ENCODE measurements around the gene SLC6A9.

Gene SLC6A9

GRCh38 chr1:44031252-44032169 is at the start of gene SLC6A9:
Gene SLC6A9, minus strand, starts transcription at chr1:44031462. Its CDS starts 7,185 bp downstream, at chr1:44024277.
- peaks cover 8% of the 10 kb centered on the region; the same call in 1 of the 2 replicates for H3K4me1 ChIP-seq (ENCODE audit: control insufficient read depth, insufficient read depth, low read length)
- H3K27me3 ChIP-seq (ENCODE audit: control insufficient read depth, insufficient read depth, low read length) = no peaks in the 10 kb centered on the region
- no peak within 1 kb of the TSS for H3K27ac ChIP-seq (ENCODE audit: low read length)
- no peak for DNase-seq (ENCODE audit: low read depth, low spot score)
- no CpG with 5 or more reads among the region's 40 CpGs for WGBS (ENCODE audit: insufficient coverage, insufficient read length)
- H3K9me3 ChIP-seq (ENCODE audit: control insufficient read depth, insufficient read depth, low read length) = no peaks in the 10 kb centered on the region
- H3K4me3 ChIP-seq (ENCODE audit: low read length) = peak within 1 kb of the TSS; percentile 36
- H3K36me3 ChIP-seq (ENCODE audit: control insufficient read depth, insufficient read depth, low read length) = no peaks in the 10 kb centered on the region

GRCh38 chr1:44079566-44079965 is 48.3 kb upstream of the SLC6A9 start:
- H3K36me3 ChIP-seq (ENCODE audit: control insufficient read depth, insufficient read depth, low read length) = no peaks in the 10 kb centered on the region
- DNase-seq (ENCODE audit: low read depth, low spot score) = no peak
- no peak overlapping the region for H3K27ac ChIP-seq (ENCODE audit: low read length)
- no CpG with 5 or more reads among the region's 4 CpGs for WGBS (ENCODE audit: insufficient coverage, insufficient read length)
- no peaks in the 10 kb centered on the region for H3K9me3 ChIP-seq (ENCODE audit: control insufficient read depth, insufficient read depth, low read length)
- H3K27me3 ChIP-seq (ENCODE audit: control insufficient read depth, insufficient read depth, low read length) = no peaks in the 10 kb centered on the region
- no peaks in the 10 kb centered on the region for H3K4me1 ChIP-seq (ENCODE audit: control insufficient read depth, insufficient read depth, low read length)
- no peak overlapping the region for H3K4me3 ChIP-seq (ENCODE audit: low read length)

- H3K9me3 ChIP-seq (ENCODE audit: control insufficient read depth, insufficient read depth, low read length) = no peaks in the 10 kb centered on the region
- no peak overlapping the region for H3K4me3 ChIP-seq (ENCODE audit: low read length)
- no CpG with 5 or more reads among the region's 2 CpGs for WGBS (ENCODE audit: insufficient coverage, insufficient read length)
- H3K36me3 ChIP-seq (ENCODE audit: control insufficient read depth, insufficient read depth, low read length) = no peaks in the 10 kb centered on the region
- H3K27ac ChIP-seq (ENCODE audit: low read length) = no peak overlapping the region
- H3K4me1 ChIP-seq (ENCODE audit: control insufficient read depth, insufficient read depth, low read length) = no peaks in the 10 kb centered on the region
- DNase-seq (ENCODE audit: low read depth, low spot score) = no peak
- no peaks in the 10 kb centered on the region for H3K27me3 ChIP-seq (ENCODE audit: control insufficient read depth, insufficient read depth, low read length)
These were observed 46.8 kb upstream of the SLC6A9 start for GRCh38 chr1:44078104-44078503.

- Histone ChIP-seq H3K36me3 (ENCODE audit: control insufficient read depth, insufficient read depth, low read length) (no peaks in the 10 kb centered on the region), H3K27ac (ENCODE audit: low read length) (no peak overlapping the region), H3K4me1 (ENCODE audit: control insufficient read depth, insufficient read depth, low read length) (no peaks in the 10 kb centered on the region), H3K9me3 (ENCODE audit: control insufficient read depth, insufficient read depth, low read length) (no peaks in the 10 kb centered on the region), H3K4me3 (ENCODE audit: low read length) (no peak overlapping the region), H3K27me3 (ENCODE audit: control insufficient read depth, insufficient read depth, low read length) (no peaks in the 10 kb centered on the region)
- no peak for DNase-seq (ENCODE audit: low read depth, low spot score)
- WGBS (ENCODE audit: insufficient coverage, insufficient read length) = no CpG with 5 or more reads among the region's 5 CpGs
These were observed 46.2 kb upstream of the SLC6A9 start for GRCh38 chr1:44077421-44077820.

GRCh38 chr1:44076066-44076465 is 44.8 kb upstream of the SLC6A9 start:
- H3K27ac ChIP-seq (ENCODE audit: low read length) = no peak overlapping the region
- no peaks in the 10 kb centered on the region for H3K27me3 ChIP-seq (ENCODE audit: control insufficient read depth, insufficient read depth, low read length)
- H3K36me3 ChIP-seq (ENCODE audit: control insufficient read depth, insufficient read depth, low read length) = no peaks in the 10 kb centered on the region
- no peaks in the 10 kb centered on the region for H3K9me3 ChIP-seq (ENCODE audit: control insufficient read depth, insufficient read depth, low read length)
- no peak overlapping the region for H3K4me3 ChIP-seq (ENCODE audit: low read length)
- WGBS (ENCODE audit: insufficient coverage, insufficient read length) = no CpG with 5 or more reads among the region's 1 CpG
- no peak for DNase-seq (ENCODE audit: low read depth, low spot score)
- H3K4me1 ChIP-seq (ENCODE audit: control insufficient read depth, insufficient read depth, low read length) = no peaks in the 10 kb centered on the region

GRCh38 chr1:44074415-44074814 is 43.2 kb upstream of the SLC6A9 start:
- Histone ChIP-seq H3K4me3 (ENCODE audit: low read length) (no peak overlapping the region), H3K27me3 (ENCODE audit: control insufficient read depth, insufficient read depth, low read length) (no peaks in the 10 kb centered on the region), H3K4me1 (ENCODE audit: control insufficient read depth, insufficient read depth, low read length) (no peaks in the 10 kb centered on the region), H3K36me3 (ENCODE audit: control insufficient read depth, insufficient read depth, low read length) (no peaks in the 10 kb centered on the region), H3K27ac (ENCODE audit: low read length) (no peak overlapping the region), H3K9me3 (ENCODE audit: control insufficient read depth, insufficient read depth, low read length) (no peaks in the 10 kb centered on the region)
- no peak for DNase-seq (ENCODE audit: low read depth, low spot score)
- no CpG with 5 or more reads among the region's 3 CpGs for WGBS (ENCODE audit: insufficient coverage, insufficient read length)

- no peaks in the 10 kb centered on the region for H3K27me3 ChIP-seq (ENCODE audit: control insufficient read depth, insufficient read depth, low read length)
- no peak overlapping the region for H3K27ac ChIP-seq (ENCODE audit: low read length)
- no CpG with 5 or more reads among the region's 2 CpGs for WGBS (ENCODE audit: insufficient coverage, insufficient read length)
- DNase-seq (ENCODE audit: low read depth, low spot score) = no peak
- H3K4me3 ChIP-seq (ENCODE audit: low read length) = no peak overlapping the region
- no peaks in the 10 kb centered on the region for H3K9me3 ChIP-seq (ENCODE audit: control insufficient read depth, insufficient read depth, low read length)
- no peaks in the 10 kb centered on the region for H3K4me1 ChIP-seq (ENCODE audit: control insufficient read depth, insufficient read depth, low read length)
- H3K36me3 ChIP-seq (ENCODE audit: control insufficient read depth, insufficient read depth, low read length) = no peaks in the 10 kb centered on the region
These were observed 42.3 kb upstream of the SLC6A9 start for GRCh38 chr1:44073528-44073927.

- Histone ChIP-seq H3K9me3 (ENCODE audit: control insufficient read depth, insufficient read depth, low read length) (no peaks in the 10 kb centered on the region), H3K27me3 (ENCODE audit: control insufficient read depth, insufficient read depth, low read length) (no peaks in the 10 kb centered on the region), H3K4me3 (ENCODE audit: low read length) (no peak overlapping the region), H3K4me1 (ENCODE audit: control insufficient read depth, insufficient read depth, low read length) (no peaks in the 10 kb centered on the region), H3K27ac (ENCODE audit: low read length) (no peak overlapping the region), H3K36me3 (ENCODE audit: control insufficient read depth, insufficient read depth, low read length) (no peaks in the 10 kb centered on the region)
- no CpG with 5 or more reads among the region's 2 CpGs for WGBS (ENCODE audit: insufficient coverage, insufficient read length)
- DNase-seq (ENCODE audit: low read depth, low spot score) = no peak
These were observed 41.6 kb upstream of the SLC6A9 start for GRCh38 chr1:44072821-44073220.

- no peaks in the 10 kb centered on the region for H3K27me3 ChIP-seq (ENCODE audit: control insufficient read depth, insufficient read depth, low read length)
- no peak overlapping the region for H3K4me3 ChIP-seq (ENCODE audit: low read length)
- H3K36me3 ChIP-seq (ENCODE audit: control insufficient read depth, insufficient read depth, low read length) = no peaks in the 10 kb centered on the region
- H3K9me3 ChIP-seq (ENCODE audit: control insufficient read depth, insufficient read depth, low read length) = no peaks in the 10 kb centered on the region
- no peak overlapping the region for H3K27ac ChIP-seq (ENCODE audit: low read length)
- DNase-seq (ENCODE audit: low read depth, low spot score) = no peak
- no peaks in the 10 kb centered on the region for H3K4me1 ChIP-seq (ENCODE audit: control insufficient read depth, insufficient read depth, low read length)
These were observed 40.9 kb upstream of the SLC6A9 start for GRCh38 chr1:44072204-44072603.

GRCh38 chr1:44071461-44071860 is 40.2 kb upstream of the SLC6A9 start:
- WGBS (ENCODE audit: insufficient coverage, insufficient read length) = no CpG with 5 or more reads among the region's 3 CpGs
- Histone ChIP-seq H3K9me3 (ENCODE audit: control insufficient read depth, insufficient read depth, low read length) (no peaks in the 10 kb centered on the region), H3K27me3 (ENCODE audit: control insufficient read depth, insufficient read depth, low read length) (no peaks in the 10 kb centered on the region), H3K4me1 (ENCODE audit: control insufficient read depth, insufficient read depth, low read length) (no peaks in the 10 kb centered on the region), H3K4me3 (ENCODE audit: low read length) (no peak overlapping the region), H3K27ac (ENCODE audit: low read length) (no peak overlapping the region), H3K36me3 (ENCODE audit: control insufficient read depth, insufficient read depth, low read length) (no peaks in the 10 kb centered on the region)
- no peak for DNase-seq (ENCODE audit: low read depth, low spot score)

GRCh38 chr1:44068442-44068921 is 37.2 kb upstream of the SLC6A9 start:
- H3K36me3 ChIP-seq (ENCODE audit: control insufficient read depth, insufficient read depth, low read length) = no peaks in the 10 kb centered on the region
- no peaks in the 10 kb centered on the region for H3K4me1 ChIP-seq (ENCODE audit: control insufficient read depth, insufficient read depth, low read length)
- no peak overlapping the region for H3K27ac ChIP-seq (ENCODE audit: low read length)
- DNase-seq (ENCODE audit: low read depth, low spot score) = no peak
- no peaks in the 10 kb centered on the region for H3K27me3 ChIP-seq (ENCODE audit: control insufficient read depth, insufficient read depth, low read length)
- H3K4me3 ChIP-seq (ENCODE audit: low read length) = no peak overlapping the region
- WGBS (ENCODE audit: insufficient coverage, insufficient read length) = no CpG with 5 or more reads among the region's 2 CpGs
- no peaks in the 10 kb centered on the region for H3K9me3 ChIP-seq (ENCODE audit: control insufficient read depth, insufficient read depth, low read length)
